Measurements from ENCODE around the gene DNAJC11.
"Not testable (repeated sequence)": the region's sequence is repeated elsewhere in the genome, so short reads cannot be mapped to it uniquely, and the experiment has no call there.

Gene DNAJC11

GRCh38 chr1:6701437-6702153 lies at the start of gene DNAJC11:
DNAJC11 (minus strand) TSS chr1:6701816; CDS start chr1:6701800, 16 bp downstream.
- FAIRE-seq, result no peak

- no peak for FAIRE-seq
Measured at GRCh38 chr1:6750490-6750889, 48.9 kb upstream of the DNAJC11 start.

GRCh38 chr1:6747674-6748073 lies 46.1 kb upstream of the DNAJC11 start:
- FAIRE-seq, result no peak

- FAIRE-seq, result no peak
Measured at GRCh38 chr1:6745073-6745472, 43.5 kb upstream of the DNAJC11 start.

GRCh38 chr1:6743189-6744101 lies 41.8 kb upstream of the DNAJC11 start:
- FAIRE-seq, result no peak

- FAIRE-seq, result not testable (repeated sequence)
Measured at GRCh38 chr1:6742676-6743188, 41.1 kb upstream of the DNAJC11 start.

- FAIRE-seq, result no peak
Measured at GRCh38 chr1:6738987-6739676, 37.5 kb upstream of the DNAJC11 start.

GRCh38 chr1:6732942-6733341 lies 31.3 kb upstream of the DNAJC11 start:
- FAIRE-seq, result no peak

- FAIRE-seq, result no peak
Measured at GRCh38 chr1:6731905-6732304, 30.3 kb upstream of the DNAJC11 start.

GRCh38 chr1:6730880-6731279 lies 29.3 kb upstream of the DNAJC11 start:
- no peak for FAIRE-seq

- FAIRE-seq, result no peak
Measured at GRCh38 chr1:6730473-6730872, 28.9 kb upstream of the DNAJC11 start.

- FAIRE-seq, result no peak
Measured at GRCh38 chr1:6727535-6727934, 25.9 kb upstream of the DNAJC11 start.

GRCh38 chr1:6726253-6726652 lies 24.6 kb upstream of the DNAJC11 start:
- no peak for FAIRE-seq

GRCh38 chr1:6724517-6725141 lies 23.0 kb upstream of the DNAJC11 start:
- FAIRE-seq, result no peak

- no peak for FAIRE-seq
Measured at GRCh38 chr1:6723621-6724428, 22.2 kb upstream of the DNAJC11 start.

GRCh38 chr1:6711174-6711573 lies 9.6 kb upstream of the DNAJC11 start:
- no peak for FAIRE-seq

- no peak for FAIRE-seq
Measured at GRCh38 chr1:6704746-6705145, 3.1 kb upstream of the DNAJC11 start.

GRCh38 chr1:6703016-6703415 lies 1.4 kb upstream of the DNAJC11 start:
- FAIRE-seq, result no peak

- no peak for FAIRE-seq
Measured at GRCh38 chr1:6700853-6701436, 671 bp downstream of the DNAJC11 start.

- FAIRE-seq, result not testable (repeated sequence)
Measured at GRCh38 chr1:6699915-6700314, 1.7 kb downstream of the DNAJC11 start.

GRCh38 chr1:6695868-6696267 lies 5.7 kb downstream of the DNAJC11 start:
- FAIRE-seq, result no peak

All from islet of Langerhans (tissue), 1 donor.